Measurements from ENCODE around the gene SHISA9.

DNA sequence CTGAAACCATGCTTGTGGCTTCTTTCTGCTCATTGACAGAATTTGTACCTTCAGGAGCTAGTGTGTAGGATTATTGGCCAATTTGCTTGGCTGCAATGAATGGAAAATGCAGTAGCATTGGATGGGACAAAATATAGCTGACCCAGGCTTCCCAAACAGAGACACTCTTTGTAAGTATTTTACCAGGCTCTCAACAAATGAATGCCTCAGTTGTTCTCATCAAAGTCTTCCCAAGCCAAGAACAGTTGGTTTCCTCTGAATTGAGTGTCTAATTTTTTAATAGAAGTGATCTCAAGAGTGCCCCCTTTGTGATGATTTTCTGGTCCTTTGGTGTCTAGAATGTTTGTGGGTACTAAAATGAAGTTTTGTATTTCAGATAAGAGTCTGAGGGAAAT lies 140.9 kb downstream of the SHISA9 start:
- TF ChIP-seq POLR2AphosphoS5 (IDR thresholded peaks at IDR 0.05) = no peak
- no peak for TF ChIP-seq CTCF (IDR thresholded peaks at IDR 0.05)

Data from breast epithelium (tissue), 3 donors.